Type B pancreatic cell (in vitro differentiated cells): ENCODE results near the gene CLCF1. TPM values are rescaled to one million over a fixed set of nuclear protein-coding genes. Genes with fewer than 3 reads are reported as not detected.
A peak's percentile ranks its signal among the peaks of the same experiment; 100 is the strongest.

Experiments
- DNase-seq: peaks from one replicate; pipeline ENCODE4 v3.0.0; 2021; ENCODE audit warnings: mixed read lengths; ENCODE audit not compliant: unreplicated experiment; ENCODE audit errors: extremely low spot score
- H3K27ac Mint-ChIP-seq: 2 replicates; pipeline ENCODE4 v1.8.0; 2021; ENCODE audit warnings: mild to moderate bottlenecking, mixed read lengths
- H3K27me3 Mint-ChIP-seq: 2 replicates; pipeline ENCODE4 v1.8.0; 2021; ENCODE audit warnings: mixed read lengths
- H3K36me3 Mint-ChIP-seq: 2 replicates; pipeline ENCODE4 v1.8.0; 2021; ENCODE audit warnings: mixed read lengths
- H3K4me1 Mint-ChIP-seq: one replicate; pipeline ENCODE4 v1.8.0; 2021; ENCODE audit warnings: mixed read lengths; ENCODE audit not compliant: unreplicated experiment
- H3K4me3 Mint-ChIP-seq: 2 replicates; pipeline ENCODE4 v1.8.0; 2021; ENCODE audit warnings: mild to moderate bottlenecking, mixed read lengths
- H3K9me3 Mint-ChIP-seq: 2 replicates; pipeline ENCODE4 v1.8.0; 2021; ENCODE audit warnings: mixed read lengths
- long read RNA-seq: library from polyadenylated mRNA; unstranded; transcript quantifications from one replicate; pipeline ENCODE4 v2.0.0, GENCODE V29; 2020
- total RNA-seq: library from RNA; stranded (reverse); gene quantifications from 2 replicates; pipeline ENCODE4 v1.2.1, GENCODE V29; 2021; ENCODE audit warnings: low replicate concordance
- TF ChIP-seq, protein P1 (sequence below): fragments of 200-600 bp; sonication (generic); conservative IDR thresholded peaks from 2 replicates; pipeline ENCODE4 v1.5.0; 2021; ENCODE audit warnings: antibody characterized with exemption, mild to moderate bottlenecking

CLCF1 gene
- 3.2 and 6.7 TPM in 2 replicates for total RNA-seq
- long read RNA-seq, partial matches to known transcripts = 2 of 6 reads
- long read RNA-seq, other reads (novel, unspliced or antisense) = 0 of 6 reads

DNA sequence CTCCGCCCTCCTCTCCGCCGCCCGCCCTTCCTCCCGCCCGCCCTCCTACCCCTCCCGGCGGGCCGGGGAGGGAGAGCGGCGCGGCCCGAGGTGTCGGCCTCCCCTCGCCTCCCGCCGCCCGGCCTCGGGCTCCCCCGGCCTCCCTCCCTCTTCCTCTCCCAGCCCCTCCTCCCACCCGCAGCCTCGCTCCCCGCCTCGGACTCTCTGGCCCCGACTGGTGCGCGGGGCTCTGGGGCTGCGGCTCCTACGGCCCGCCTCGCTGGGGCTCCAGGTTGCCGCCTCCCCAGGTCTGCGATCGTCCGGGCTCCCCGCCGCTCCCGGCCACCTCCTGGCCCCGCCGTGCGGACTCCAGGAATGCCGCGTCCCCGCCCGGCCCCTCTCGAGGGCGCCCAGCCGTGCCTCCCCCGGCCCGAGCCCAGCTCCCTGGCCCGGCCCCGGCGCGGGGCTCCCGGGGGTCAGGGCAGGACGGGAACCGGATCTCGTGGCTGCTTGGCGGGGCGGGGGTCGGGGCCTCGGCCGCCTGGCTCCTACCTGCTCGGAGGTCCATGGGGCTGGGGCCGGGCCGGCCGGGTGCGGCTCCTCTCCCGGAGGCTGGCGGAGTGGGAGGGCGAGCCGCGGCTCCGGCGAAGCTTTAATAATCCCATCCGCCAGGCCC is at the start of gene CLCF1:
Gene CLCF1 (minus strand): TSS at position 606 of the 655 bp plus-strand sequence. CDS start 59 bp downstream, at position 547.
- no peaks in the 10 kb centered on the region for H3K36me3 Mint-ChIP-seq
- DNase-seq = no peak
- peak within 1 kb of the TSS; percentile 96 for H3K27ac Mint-ChIP-seq
- no peaks in the 10 kb centered on the region for H3K9me3 Mint-ChIP-seq
- peaks cover 33% of the 10 kb centered on the region for H3K27me3 Mint-ChIP-seq
- H3K4me3 Mint-ChIP-seq = peak within 1 kb of the TSS; percentile 94
- TF ChIP-seq, protein P1, sequence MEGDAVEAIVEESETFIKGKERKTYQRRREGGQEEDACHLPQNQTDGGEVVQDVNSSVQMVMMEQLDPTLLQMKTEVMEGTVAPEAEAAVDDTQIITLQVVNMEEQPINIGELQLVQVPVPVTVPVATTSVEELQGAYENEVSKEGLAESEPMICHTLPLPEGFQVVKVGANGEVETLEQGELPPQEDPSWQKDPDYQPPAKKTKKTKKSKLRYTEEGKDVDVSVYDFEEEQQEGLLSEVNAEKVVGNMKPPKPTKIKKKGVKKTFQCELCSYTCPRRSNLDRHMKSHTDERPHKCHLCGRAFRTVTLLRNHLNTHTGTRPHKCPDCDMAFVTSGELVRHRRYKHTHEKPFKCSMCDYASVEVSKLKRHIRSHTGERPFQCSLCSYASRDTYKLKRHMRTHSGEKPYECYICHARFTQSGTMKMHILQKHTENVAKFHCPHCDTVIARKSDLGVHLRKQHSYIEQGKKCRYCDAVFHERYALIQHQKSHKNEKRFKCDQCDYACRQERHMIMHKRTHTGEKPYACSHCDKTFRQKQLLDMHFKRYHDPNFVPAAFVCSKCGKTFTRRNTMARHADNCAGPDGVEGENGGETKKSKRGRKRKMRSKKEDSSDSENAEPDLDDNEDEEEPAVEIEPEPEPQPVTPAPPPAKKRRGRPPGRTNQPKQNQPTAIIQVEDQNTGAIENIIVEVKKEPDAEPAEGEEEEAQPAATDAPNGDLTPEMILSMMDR = no peak
- H3K4me1 Mint-ChIP-seq = peaks cover 39% of the 10 kb centered on the region

DNA sequence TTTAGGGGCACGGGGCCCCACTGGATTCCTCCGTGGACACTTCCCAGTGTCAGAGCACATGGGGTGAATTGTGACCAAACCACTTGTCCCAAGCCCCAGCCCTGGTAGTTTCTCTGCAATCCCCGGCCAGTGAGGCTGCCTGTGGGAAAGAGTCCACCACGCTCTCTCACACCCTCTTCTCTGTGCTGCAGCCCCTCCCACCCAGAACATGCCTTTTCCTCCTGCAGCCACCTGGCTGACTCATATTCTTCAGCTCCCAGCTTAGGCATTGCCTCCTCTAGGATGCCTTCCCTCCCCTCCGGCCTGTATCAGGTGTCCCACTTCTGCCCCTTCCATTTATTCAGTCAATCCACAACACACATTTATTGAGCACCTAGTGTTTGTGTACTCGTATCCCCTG is 49.5 kb upstream of the CLCF1 start:
- Mint-ChIP-seq H3K27me3 (no peaks in the 10 kb centered on the region), H3K36me3 (no peaks in the 10 kb centered on the region), H3K4me1 (peaks cover 8% of the 10 kb centered on the region), H3K4me3 (peak overlapping the region; percentile 66), H3K27ac (peak overlapping the region; percentile 87), H3K9me3 (no peaks in the 10 kb centered on the region)
- TF ChIP-seq, protein P1 = no peak
- DNase-seq = no peak

DNA sequence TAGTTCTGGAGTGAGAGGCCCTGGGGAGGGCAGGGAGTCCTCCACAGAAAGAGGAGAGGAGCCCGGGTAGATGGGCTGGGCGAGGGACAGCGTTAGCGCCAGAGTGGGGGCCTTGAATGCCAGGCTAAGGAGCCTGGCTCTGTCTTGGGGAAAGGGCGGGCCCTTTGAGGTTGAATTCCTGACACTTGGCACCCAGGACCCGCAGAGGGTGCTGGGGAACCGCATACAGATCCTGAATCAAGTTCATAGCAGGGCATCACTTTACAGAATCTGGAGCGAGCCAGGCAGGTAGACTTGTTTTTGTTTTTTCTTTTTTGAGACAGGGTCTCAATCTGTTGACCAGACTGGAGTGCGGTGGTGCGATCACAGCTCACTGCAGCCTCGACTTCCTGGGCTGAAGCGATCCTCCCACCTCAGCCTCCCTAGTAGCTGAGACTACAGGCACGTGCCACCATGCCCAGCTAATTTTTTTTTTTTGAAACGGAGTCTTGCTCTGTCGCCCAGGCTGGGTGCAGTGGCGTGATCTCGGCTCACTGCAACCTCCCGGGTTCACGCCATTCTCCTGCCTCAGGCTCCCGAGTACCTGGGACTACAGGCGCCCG is 48.1 kb upstream of the CLCF1 start:
- Mint-ChIP-seq H3K4me1 (peaks cover 8% of the 10 kb centered on the region), H3K27ac (peak overlapping the region; percentile 82), H3K36me3 (no peaks in the 10 kb centered on the region), H3K27me3 (peaks cover 7% of the 10 kb centered on the region), H3K9me3 (no peaks in the 10 kb centered on the region), H3K4me3 (peak overlapping the region; percentile 81)
- no peak for DNase-seq
- TF ChIP-seq, protein P1 = no peak

DNA sequence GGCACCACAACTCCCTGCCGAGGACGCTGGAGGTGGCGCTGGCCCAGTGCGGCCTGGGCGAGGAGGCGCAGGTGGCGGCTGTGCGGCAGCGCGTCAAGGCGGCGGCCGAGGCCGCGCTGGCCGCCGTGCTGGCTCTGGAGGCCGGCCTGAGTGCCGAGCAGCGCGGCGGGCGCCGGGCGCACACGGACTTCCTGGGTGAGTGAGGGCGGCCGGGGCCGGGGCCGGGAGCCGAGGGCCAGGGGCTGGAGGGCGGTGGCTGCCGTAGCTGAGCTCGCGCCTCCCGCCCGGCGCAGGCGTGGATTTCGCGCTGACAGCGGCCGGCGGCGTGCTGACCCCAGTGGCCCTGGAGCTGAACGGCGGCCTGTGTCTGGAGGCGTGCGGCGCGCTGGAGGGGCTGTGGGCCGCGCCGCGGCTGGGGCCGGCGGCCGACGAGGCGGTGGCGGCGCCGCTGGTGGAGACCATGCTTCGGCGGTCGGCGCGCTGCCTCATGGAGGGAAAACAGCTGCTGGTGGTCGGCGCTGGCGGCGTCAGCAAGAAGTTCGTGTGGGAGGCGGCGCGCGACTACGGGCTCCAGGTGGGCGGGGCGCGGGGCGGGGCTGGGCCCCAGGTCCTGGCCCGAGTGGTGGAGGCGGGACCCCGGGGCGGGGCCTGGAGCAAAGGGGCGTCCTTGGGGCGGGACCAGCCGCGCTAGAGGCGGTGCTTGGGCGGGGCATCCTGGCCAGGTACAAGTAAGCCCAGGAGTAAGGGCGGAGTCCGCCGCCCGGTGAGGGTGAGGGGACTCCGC is 47.4 kb upstream of the CLCF1 start:
- peak overlapping the region; percentile 82 for H3K27ac Mint-ChIP-seq
- H3K27me3 Mint-ChIP-seq = peaks cover 14% of the 10 kb centered on the region
- no peaks in the 10 kb centered on the region for H3K36me3 Mint-ChIP-seq
- H3K9me3 Mint-ChIP-seq = no peaks in the 10 kb centered on the region
- TF ChIP-seq, protein P1 = peak; percentile 19
- peak overlapping the region; percentile 81 for H3K4me3 Mint-ChIP-seq
- H3K4me1 Mint-ChIP-seq = peaks cover 13% of the 10 kb centered on the region
- peak; percentile 99 for DNase-seq

DNA sequence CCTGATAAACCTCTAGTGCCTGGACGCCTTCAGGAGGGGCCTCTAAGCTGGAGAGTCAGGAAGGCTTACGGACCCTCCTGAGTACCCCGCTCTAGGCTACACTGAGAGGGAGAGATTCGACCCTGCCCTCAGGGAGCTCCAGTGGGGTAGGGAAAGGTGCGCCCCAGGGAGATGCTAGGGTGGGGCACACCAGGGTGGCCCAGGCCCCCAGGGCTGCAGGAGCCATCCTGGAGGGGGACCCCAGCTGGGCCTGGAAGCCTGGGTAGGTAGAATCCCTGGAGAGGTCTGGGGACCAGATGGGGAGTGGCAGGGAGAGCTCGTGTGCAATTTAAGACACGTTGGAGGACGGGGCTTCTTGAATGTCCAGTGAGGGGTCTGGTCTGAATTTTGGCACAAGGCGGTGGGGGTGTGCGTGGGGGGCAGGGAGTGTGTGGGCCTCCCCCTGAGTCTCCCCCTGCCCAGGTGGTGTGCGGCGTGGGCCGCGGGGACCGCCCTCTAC is 46.8 kb upstream of the CLCF1 start:
- Mint-ChIP-seq H3K4me1 (peaks cover 13% of the 10 kb centered on the region), H3K27me3 (peaks cover 15% of the 10 kb centered on the region), H3K36me3 (no peaks in the 10 kb centered on the region), H3K9me3 (no peaks in the 10 kb centered on the region), H3K27ac (no peak overlapping the region), H3K4me3 (peak overlapping the region; percentile 81)
- DNase-seq = no peak
- TF ChIP-seq, protein P1 = no peak
